ENCODE results near the gene ARID1B.

ARID1B gene

DNA sequence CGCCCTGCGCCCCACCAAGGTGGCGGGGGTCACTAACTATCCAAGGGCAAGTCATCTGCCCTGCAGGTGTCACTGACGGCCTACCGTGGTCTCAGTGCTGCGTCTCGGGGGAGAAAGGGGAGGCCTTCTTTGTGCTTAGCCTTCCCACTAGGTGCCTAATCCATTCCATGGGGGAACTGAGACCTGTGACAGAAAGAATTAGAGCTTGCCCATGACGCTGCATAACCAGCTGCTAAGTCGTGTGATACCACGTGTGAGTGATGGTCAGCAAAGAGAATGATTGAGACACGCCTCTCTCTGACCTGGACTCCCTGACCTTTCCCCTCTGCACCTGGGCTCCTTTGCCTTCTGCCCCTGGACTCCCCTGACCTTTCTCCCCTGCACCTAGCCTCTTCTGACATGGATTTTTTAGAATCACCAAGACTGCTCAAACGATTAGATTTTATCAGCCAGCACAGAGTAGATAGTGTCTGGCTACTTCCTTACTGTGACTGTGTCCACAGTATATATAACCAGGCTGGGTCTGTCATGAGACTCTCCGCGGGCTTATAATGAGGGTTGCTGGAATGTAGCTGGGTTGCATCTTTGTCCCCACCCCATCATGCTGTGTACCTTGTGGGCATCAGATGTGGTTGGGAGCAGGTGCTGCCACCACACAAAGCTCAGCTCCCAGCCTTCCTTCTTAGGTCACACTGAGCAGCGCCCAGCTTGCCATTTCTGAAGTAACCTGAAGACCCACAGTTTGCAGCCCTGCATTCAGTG, 405.5 kb downstream of the ARID1B start:
- no peaks in the 10 kb centered on the region for H3F3A ChIP-seq (ENCODE audit: insufficient read depth, low read length)
- no peaks in the 10 kb centered on the region for H3K27me3 ChIP-seq (ENCODE audit: insufficient read depth, low read length)
- H3K79me2 ChIP-seq (ENCODE audit: insufficient read depth, low read length) = no peaks in the 10 kb centered on the region
- H3K9ac ChIP-seq (ENCODE audit: low read length) = no peak overlapping the region
- H3K9me3 ChIP-seq (ENCODE audit: low read length) = no peaks in the 10 kb centered on the region
- no peak overlapping the region for H2AFZ ChIP-seq (ENCODE audit: low read length)
- peaks cover 11% of the 10 kb centered on the region for H3K4me1 ChIP-seq (ENCODE audit: insufficient read depth, low read length, severe bottlenecking)
- H3K4me3 ChIP-seq (ENCODE audit: low read depth, low read length, poor library complexity, severe bottlenecking) = no peak overlapping the region
- no peaks in the 10 kb centered on the region for H4K20me1 ChIP-seq (ENCODE audit: insufficient read depth, low read length)
- TF ChIP-seq, protein P1, sequence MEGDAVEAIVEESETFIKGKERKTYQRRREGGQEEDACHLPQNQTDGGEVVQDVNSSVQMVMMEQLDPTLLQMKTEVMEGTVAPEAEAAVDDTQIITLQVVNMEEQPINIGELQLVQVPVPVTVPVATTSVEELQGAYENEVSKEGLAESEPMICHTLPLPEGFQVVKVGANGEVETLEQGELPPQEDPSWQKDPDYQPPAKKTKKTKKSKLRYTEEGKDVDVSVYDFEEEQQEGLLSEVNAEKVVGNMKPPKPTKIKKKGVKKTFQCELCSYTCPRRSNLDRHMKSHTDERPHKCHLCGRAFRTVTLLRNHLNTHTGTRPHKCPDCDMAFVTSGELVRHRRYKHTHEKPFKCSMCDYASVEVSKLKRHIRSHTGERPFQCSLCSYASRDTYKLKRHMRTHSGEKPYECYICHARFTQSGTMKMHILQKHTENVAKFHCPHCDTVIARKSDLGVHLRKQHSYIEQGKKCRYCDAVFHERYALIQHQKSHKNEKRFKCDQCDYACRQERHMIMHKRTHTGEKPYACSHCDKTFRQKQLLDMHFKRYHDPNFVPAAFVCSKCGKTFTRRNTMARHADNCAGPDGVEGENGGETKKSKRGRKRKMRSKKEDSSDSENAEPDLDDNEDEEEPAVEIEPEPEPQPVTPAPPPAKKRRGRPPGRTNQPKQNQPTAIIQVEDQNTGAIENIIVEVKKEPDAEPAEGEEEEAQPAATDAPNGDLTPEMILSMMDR (IDR thresholded peaks at IDR 0.05; ENCODE audit: low read length) = no peak
- TF ChIP-seq EZH2 (IDR thresholded peaks at IDR 0.05; ENCODE audit: borderline replicate concordance, low read length) = no peak
- no peaks in the 10 kb centered on the region for H3K9me2 ChIP-seq (ENCODE audit: low read depth, low read length)
- H3K36me3 ChIP-seq (ENCODE audit: insufficient read depth, low read length) = peaks cover 49% of the 10 kb centered on the region; the same call in 1 of the 2 replicates
- no peak overlapping the region for H3K27ac ChIP-seq (ENCODE audit: low read depth, low read length, poor library complexity, severe bottlenecking)
- no peak overlapping the region for H3K4me2 ChIP-seq (ENCODE audit: low read length)

DNA sequence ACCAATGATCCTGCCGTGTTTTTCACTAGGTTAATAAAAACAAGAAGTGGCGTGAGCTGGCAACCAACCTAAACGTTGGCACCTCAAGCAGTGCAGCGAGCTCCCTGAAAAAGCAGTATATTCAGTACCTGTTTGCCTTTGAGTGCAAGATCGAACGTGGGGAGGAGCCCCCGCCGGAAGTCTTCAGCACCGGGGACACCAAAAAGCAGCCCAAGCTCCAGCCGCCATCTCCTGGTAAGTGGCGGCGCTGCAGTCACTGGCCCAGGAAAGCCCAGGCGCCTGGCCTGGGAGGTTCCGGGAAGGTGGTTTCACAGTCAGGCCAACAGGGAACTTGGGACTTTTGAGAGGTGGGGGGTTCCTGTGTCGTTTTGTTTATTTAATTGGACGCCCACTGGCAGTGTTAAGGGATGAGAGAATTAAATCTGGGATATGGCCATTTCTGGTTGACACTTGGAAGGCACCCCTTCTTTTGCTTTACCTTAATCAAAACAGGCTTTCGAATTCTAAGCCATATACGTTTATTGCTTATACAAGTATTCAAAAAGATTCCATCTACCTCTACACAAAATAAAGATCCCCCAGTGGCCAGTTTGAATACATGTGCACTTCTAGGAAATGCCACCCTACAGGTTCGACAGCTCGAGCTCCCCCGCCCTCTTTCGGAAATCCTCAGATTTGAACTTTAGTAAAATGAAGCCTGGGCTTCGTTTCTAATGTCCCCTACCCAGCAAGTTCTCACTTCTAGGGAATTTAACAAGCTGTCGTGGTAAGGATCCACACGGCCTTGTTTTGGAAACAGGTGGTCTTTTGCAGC, 407.2 kb downstream of the ARID1B start:
- TF ChIP-seq, protein P1 (IDR thresholded peaks at IDR 0.05; ENCODE audit: low read length) = peak; percentile 96
- TF ChIP-seq EZH2 (IDR thresholded peaks at IDR 0.05; ENCODE audit: borderline replicate concordance, low read length) = no peak
- no peak overlapping the region for H3K27ac ChIP-seq (ENCODE audit: low read depth, low read length, poor library complexity, severe bottlenecking)
- peaks cover 11% of the 10 kb centered on the region for H3K4me1 ChIP-seq (ENCODE audit: insufficient read depth, low read length, severe bottlenecking)
- H4K20me1 ChIP-seq (ENCODE audit: insufficient read depth, low read length) = no peaks in the 10 kb centered on the region
- no peaks in the 10 kb centered on the region for H3K27me3 ChIP-seq (ENCODE audit: insufficient read depth, low read length)
- H3K4me3 ChIP-seq (ENCODE audit: low read depth, low read length, poor library complexity, severe bottlenecking) = peak overlapping the region; percentile 23
- peak overlapping the region; percentile 65; the same call in 1 of the 2 replicates for H3K4me2 ChIP-seq (ENCODE audit: low read length)
- H3K9ac ChIP-seq (ENCODE audit: low read length) = peak overlapping the region; percentile 32; the same call in 1 of the 2 replicates
- H3K9me3 ChIP-seq (ENCODE audit: low read length) = no peaks in the 10 kb centered on the region
- no peaks in the 10 kb centered on the region for H3F3A ChIP-seq (ENCODE audit: insufficient read depth, low read length)
- H3K79me2 ChIP-seq (ENCODE audit: insufficient read depth, low read length) = no peaks in the 10 kb centered on the region
- no peak overlapping the region for H2AFZ ChIP-seq (ENCODE audit: low read length)
- H3K9me2 ChIP-seq (ENCODE audit: low read depth, low read length) = no peaks in the 10 kb centered on the region
- H3K36me3 ChIP-seq (ENCODE audit: insufficient read depth, low read length) = peaks cover 65% of the 10 kb centered on the region; the same call in 1 of the 2 replicates

DNA sequence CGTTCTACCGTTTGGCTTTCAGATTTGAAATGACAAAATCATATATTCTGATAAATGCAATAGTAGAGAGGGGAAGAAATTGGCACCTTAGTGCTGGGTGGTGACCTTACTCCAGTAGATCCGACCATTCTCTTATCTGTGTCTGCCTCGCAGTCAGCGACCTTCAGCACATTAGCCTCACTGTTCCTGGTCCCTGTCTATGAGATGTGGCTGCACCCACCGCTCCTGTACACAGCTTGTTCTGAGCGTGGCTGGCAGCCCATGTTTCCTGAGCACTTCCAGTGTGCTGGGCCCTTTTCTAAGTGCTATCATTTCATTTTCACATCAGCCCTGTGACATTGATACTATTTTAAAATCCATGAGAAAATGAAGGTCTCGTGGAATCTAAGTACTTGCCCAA, 408.0 kb downstream of the ARID1B start:
- no peak overlapping the region for H3K27ac ChIP-seq (ENCODE audit: low read depth, low read length, poor library complexity, severe bottlenecking)
- no peaks in the 10 kb centered on the region for H3K9me3 ChIP-seq (ENCODE audit: low read length)
- peaks cover 11% of the 10 kb centered on the region for H3K4me1 ChIP-seq (ENCODE audit: insufficient read depth, low read length, severe bottlenecking)
- H3K4me3 ChIP-seq (ENCODE audit: low read depth, low read length, poor library complexity, severe bottlenecking) = no peak overlapping the region
- H3K9me2 ChIP-seq (ENCODE audit: low read depth, low read length) = no peaks in the 10 kb centered on the region
- H4K20me1 ChIP-seq (ENCODE audit: insufficient read depth, low read length) = no peaks in the 10 kb centered on the region
- no peaks in the 10 kb centered on the region for H3K79me2 ChIP-seq (ENCODE audit: insufficient read depth, low read length)
- no peaks in the 10 kb centered on the region for H3K27me3 ChIP-seq (ENCODE audit: insufficient read depth, low read length)
- no peak overlapping the region for H2AFZ ChIP-seq (ENCODE audit: low read length)
- no peak overlapping the region for H3K4me2 ChIP-seq (ENCODE audit: low read length)
- H3K9ac ChIP-seq (ENCODE audit: low read length) = no peak overlapping the region
- no peak for TF ChIP-seq EZH2 (IDR thresholded peaks at IDR 0.05; ENCODE audit: borderline replicate concordance, low read length)
- TF ChIP-seq, protein P1 (IDR thresholded peaks at IDR 0.05; ENCODE audit: low read length) = no peak
- peaks cover 72% of the 10 kb centered on the region; the same call in 1 of the 2 replicates for H3K36me3 ChIP-seq (ENCODE audit: insufficient read depth, low read length)
- no peaks in the 10 kb centered on the region for H3F3A ChIP-seq (ENCODE audit: insufficient read depth, low read length)

Data from OCI-LY1 (cell line).